ENCODE measurements around the gene HOXD4.

Gene HOXD4

GRCh38 chr2:176130957-176131847 is 20.1 kb upstream of the HOXD4 start:
- Histone ChIP-seq H3K36me3 (ENCODE audit: insufficient read depth, low read depth, low read length) (no peaks in the 10 kb centered on the region), H3K9me3 (ENCODE audit: insufficient read depth, low read depth, low read length) (peaks cover 2% of the 10 kb centered on the region; the same call in 1 of the 2 replicates), H3K27ac (ENCODE audit: low read length) (no peak overlapping the region), H3K4me1 (ENCODE audit: insufficient read depth, low read length) (no peaks in the 10 kb centered on the region; the same call in 1 of the 2 replicates), H3K9ac (ENCODE audit: low read depth, low read length) (no peak overlapping the region), H3K27me3 (ENCODE audit: insufficient read depth, low read length) (peaks cover 100% of the 10 kb centered on the region), H3K4me3 (ENCODE audit: low read length) (no peak overlapping the region)

GRCh38 chr2:176131848-176132158 is 19.5 kb upstream of the HOXD4 start:
- Histone ChIP-seq H3K9me3 (ENCODE audit: insufficient read depth, low read depth, low read length) (peaks cover 2% of the 10 kb centered on the region; the same call in 1 of the 2 replicates), H3K4me1 (ENCODE audit: insufficient read depth, low read length) (no peaks in the 10 kb centered on the region; the same call in 1 of the 2 replicates), H3K9ac (ENCODE audit: low read depth, low read length) (no peak overlapping the region), H3K27ac (ENCODE audit: low read length) (no peak overlapping the region), H3K27me3 (ENCODE audit: insufficient read depth, low read length) (peaks cover 100% of the 10 kb centered on the region), H3K4me3 (ENCODE audit: low read length) (no peak overlapping the region), H3K36me3 (ENCODE audit: insufficient read depth, low read depth, low read length) (no peaks in the 10 kb centered on the region)

GRCh38 chr2:176132205-176133171 is 18.9 kb upstream of the HOXD4 start:
- Histone ChIP-seq H3K9ac (ENCODE audit: low read depth, low read length) (no peak overlapping the region), H3K4me3 (ENCODE audit: low read length) (no peak overlapping the region), H3K27ac (ENCODE audit: low read length) (no peak overlapping the region), H3K4me1 (ENCODE audit: insufficient read depth, low read length) (no peaks in the 10 kb centered on the region; the same call in 1 of the 2 replicates), H3K27me3 (ENCODE audit: insufficient read depth, low read length) (peaks cover 100% of the 10 kb centered on the region), H3K9me3 (ENCODE audit: insufficient read depth, low read depth, low read length) (peaks cover 2% of the 10 kb centered on the region; the same call in 1 of the 2 replicates), H3K36me3 (ENCODE audit: insufficient read depth, low read depth, low read length) (no peaks in the 10 kb centered on the region)

GRCh38 chr2:176133389-176133788 is 18.0 kb upstream of the HOXD4 start:
- Histone ChIP-seq H3K9me3 (ENCODE audit: insufficient read depth, low read depth, low read length) (peaks cover 2% of the 10 kb centered on the region; the same call in 1 of the 2 replicates), H3K4me3 (ENCODE audit: low read length) (no peak overlapping the region), H3K27ac (ENCODE audit: low read length) (no peak overlapping the region), H3K36me3 (ENCODE audit: insufficient read depth, low read depth, low read length) (no peaks in the 10 kb centered on the region), H3K4me1 (ENCODE audit: insufficient read depth, low read length) (no peaks in the 10 kb centered on the region; the same call in 1 of the 2 replicates), H3K27me3 (ENCODE audit: insufficient read depth, low read length) (peaks cover 100% of the 10 kb centered on the region), H3K9ac (ENCODE audit: low read depth, low read length) (no peak overlapping the region)

- no peak overlapping the region for H3K4me3 ChIP-seq (ENCODE audit: low read length)
- peaks cover 2% of the 10 kb centered on the region; the same call in 1 of the 2 replicates for H3K9me3 ChIP-seq (ENCODE audit: insufficient read depth, low read depth, low read length)
- H3K4me1 ChIP-seq (ENCODE audit: insufficient read depth, low read length), result no peaks in the 10 kb centered on the region; the same call in 1 of the 2 replicates
- peaks cover 100% of the 10 kb centered on the region for H3K27me3 ChIP-seq (ENCODE audit: insufficient read depth, low read length)
- H3K27ac ChIP-seq (ENCODE audit: low read length), result no peak overlapping the region
- H3K36me3 ChIP-seq (ENCODE audit: insufficient read depth, low read depth, low read length), result no peaks in the 10 kb centered on the region
- no peak overlapping the region for H3K9ac ChIP-seq (ENCODE audit: low read depth, low read length)
Measured at GRCh38 chr2:176134035-176134434, 17.3 kb upstream of the HOXD4 start.

GRCh38 chr2:176135035-176135440 is 16.3 kb upstream of the HOXD4 start:
- Histone ChIP-seq H3K4me1 (ENCODE audit: insufficient read depth, low read length) (no peaks in the 10 kb centered on the region; the same call in 1 of the 2 replicates), H3K4me3 (ENCODE audit: low read length) (no peak overlapping the region), H3K9me3 (ENCODE audit: insufficient read depth, low read depth, low read length) (peaks cover 2% of the 10 kb centered on the region; the same call in 1 of the 2 replicates), H3K27ac (ENCODE audit: low read length) (no peak overlapping the region), H3K27me3 (ENCODE audit: insufficient read depth, low read length) (peaks cover 100% of the 10 kb centered on the region), H3K9ac (ENCODE audit: low read depth, low read length) (no peak overlapping the region), H3K36me3 (ENCODE audit: insufficient read depth, low read depth, low read length) (no peaks in the 10 kb centered on the region)

- Histone ChIP-seq H3K27ac (ENCODE audit: low read length) (no peak overlapping the region), H3K27me3 (ENCODE audit: insufficient read depth, low read length) (peaks cover 100% of the 10 kb centered on the region), H3K9ac (ENCODE audit: low read depth, low read length) (no peak overlapping the region), H3K36me3 (ENCODE audit: insufficient read depth, low read depth, low read length) (no peaks in the 10 kb centered on the region), H3K4me3 (ENCODE audit: low read length) (peak overlapping the region; percentile 47), H3K4me1 (ENCODE audit: insufficient read depth, low read length) (no peaks in the 10 kb centered on the region; the same call in 1 of the 2 replicates), H3K9me3 (ENCODE audit: insufficient read depth, low read depth, low read length) (no peaks in the 10 kb centered on the region; the same call in 1 of the 2 replicates)
Measured at GRCh38 chr2:176136374-176137251, 14.7 kb upstream of the HOXD4 start.

GRCh38 chr2:176137252-176137580 is 14.1 kb upstream of the HOXD4 start:
- Histone ChIP-seq H3K36me3 (ENCODE audit: insufficient read depth, low read depth, low read length) (no peaks in the 10 kb centered on the region), H3K9ac (ENCODE audit: low read depth, low read length) (no peak overlapping the region), H3K27me3 (ENCODE audit: insufficient read depth, low read length) (peaks cover 100% of the 10 kb centered on the region), H3K9me3 (ENCODE audit: insufficient read depth, low read depth, low read length) (no peaks in the 10 kb centered on the region; the same call in 1 of the 2 replicates), H3K4me1 (ENCODE audit: insufficient read depth, low read length) (no peaks in the 10 kb centered on the region; the same call in 1 of the 2 replicates), H3K4me3 (ENCODE audit: low read length) (no peak overlapping the region), H3K27ac (ENCODE audit: low read length) (no peak overlapping the region)

- Histone ChIP-seq H3K27ac (ENCODE audit: low read length) (no peak overlapping the region), H3K9me3 (ENCODE audit: insufficient read depth, low read depth, low read length) (no peaks in the 10 kb centered on the region; the same call in 1 of the 2 replicates), H3K4me1 (ENCODE audit: insufficient read depth, low read length) (no peaks in the 10 kb centered on the region), H3K36me3 (ENCODE audit: insufficient read depth, low read depth, low read length) (no peaks in the 10 kb centered on the region), H3K4me3 (ENCODE audit: low read length) (no peak overlapping the region), H3K9ac (ENCODE audit: low read depth, low read length) (no peak overlapping the region), H3K27me3 (ENCODE audit: insufficient read depth, low read length) (peaks cover 100% of the 10 kb centered on the region)
Measured at GRCh38 chr2:176137906-176138305, 13.4 kb upstream of the HOXD4 start.

- H3K36me3 ChIP-seq (ENCODE audit: insufficient read depth, low read depth, low read length), result no peaks in the 10 kb centered on the region
- H3K27me3 ChIP-seq (ENCODE audit: insufficient read depth, low read length), result peaks cover 100% of the 10 kb centered on the region
- no peak overlapping the region for H3K27ac ChIP-seq (ENCODE audit: low read length)
- H3K9me3 ChIP-seq (ENCODE audit: insufficient read depth, low read depth, low read length), result no peaks in the 10 kb centered on the region; the same call in 1 of the 2 replicates
- no peak overlapping the region for H3K4me3 ChIP-seq (ENCODE audit: low read length)
- no peak overlapping the region for H3K9ac ChIP-seq (ENCODE audit: low read depth, low read length)
- H3K4me1 ChIP-seq (ENCODE audit: insufficient read depth, low read length), result no peaks in the 10 kb centered on the region
Measured at GRCh38 chr2:176138526-176138922, 12.8 kb upstream of the HOXD4 start.
